GM12875 (cell line): Measurements from ENCODE around the gene ZNG1F.
"Not testable (repeated sequence)": the region's sequence is repeated elsewhere in the genome, so short reads cannot be mapped to it uniquely, and the experiment has no call there.

Experiments used
- H3K4me3 ChIP-seq: one replicate; pipeline ENCODE4 v1.5.1; 2011; ENCODE audit warnings: low read depth, low read length, control low read depth

ZNG1F gene

GRCh38 chr9:41125109-41125658 is 63.9 kb downstream of the ZNG1F start:
- not testable (repeated sequence) for H3K4me3 ChIP-seq

DNA sequence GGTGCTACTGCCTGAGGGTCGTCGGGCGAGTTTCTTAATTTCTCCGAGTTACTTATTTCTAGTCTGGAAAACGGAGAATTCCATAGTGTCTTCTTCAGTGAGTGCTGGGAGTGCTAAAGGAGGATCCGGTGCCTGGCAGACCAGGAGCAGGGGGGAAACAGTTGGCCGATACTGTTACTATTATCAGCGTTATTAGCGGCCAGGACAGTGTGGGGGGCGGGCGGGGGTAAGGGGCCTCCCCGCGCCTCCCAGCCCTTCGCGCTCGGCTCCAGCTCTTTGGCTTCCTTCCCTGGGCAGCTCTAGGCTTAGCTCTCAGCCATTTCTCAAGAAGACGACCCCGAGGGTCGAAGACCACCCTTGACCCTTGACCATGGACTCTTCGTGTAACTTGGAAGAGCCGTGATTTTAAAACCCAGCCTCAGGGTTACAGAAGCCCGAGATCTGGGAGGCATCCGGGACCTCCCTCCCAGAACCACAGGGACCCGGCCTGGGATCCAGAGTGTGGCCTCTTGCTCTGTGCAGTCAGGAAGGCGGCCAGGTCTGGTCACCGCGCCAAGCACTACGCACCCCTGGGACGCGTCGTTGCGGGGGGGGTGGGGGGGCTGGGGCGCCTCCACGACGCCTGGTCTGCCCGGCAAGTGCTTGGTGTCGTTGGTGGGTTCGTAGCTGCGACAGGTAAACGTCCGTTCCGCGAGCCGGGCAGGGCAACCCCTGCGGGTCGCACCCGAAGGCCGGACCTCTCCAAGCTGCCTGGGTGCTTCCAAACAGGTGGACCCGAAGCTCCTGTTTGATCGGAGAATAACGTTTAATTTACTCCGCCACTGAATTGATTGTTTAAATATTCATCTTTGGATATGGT is 64.6 kb downstream of the ZNG1F start:
- H3K4me3 ChIP-seq = not testable (repeated sequence)

DNA sequence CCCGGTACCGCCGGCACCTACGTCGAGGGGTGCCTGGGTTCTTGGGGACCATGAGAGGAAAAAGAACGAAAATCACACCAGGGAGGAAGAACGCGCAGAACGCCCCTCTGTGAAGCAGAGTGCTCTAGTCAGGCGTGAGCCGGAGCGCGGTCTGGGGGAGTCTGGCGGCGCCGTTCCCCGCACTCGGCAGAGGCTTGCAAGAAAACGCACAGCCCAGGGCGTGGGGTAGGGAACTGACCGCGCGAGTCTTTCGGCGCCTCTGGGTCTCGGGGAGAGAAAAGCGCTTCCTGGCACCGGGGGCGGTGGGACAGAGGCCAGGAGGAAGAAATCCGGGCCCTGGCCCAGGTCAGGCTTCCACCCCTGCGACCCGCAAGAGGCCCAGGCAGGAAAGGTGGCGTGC is 65.3 kb downstream of the ZNG1F start:
- not testable (repeated sequence) for H3K4me3 ChIP-seq

DNA sequence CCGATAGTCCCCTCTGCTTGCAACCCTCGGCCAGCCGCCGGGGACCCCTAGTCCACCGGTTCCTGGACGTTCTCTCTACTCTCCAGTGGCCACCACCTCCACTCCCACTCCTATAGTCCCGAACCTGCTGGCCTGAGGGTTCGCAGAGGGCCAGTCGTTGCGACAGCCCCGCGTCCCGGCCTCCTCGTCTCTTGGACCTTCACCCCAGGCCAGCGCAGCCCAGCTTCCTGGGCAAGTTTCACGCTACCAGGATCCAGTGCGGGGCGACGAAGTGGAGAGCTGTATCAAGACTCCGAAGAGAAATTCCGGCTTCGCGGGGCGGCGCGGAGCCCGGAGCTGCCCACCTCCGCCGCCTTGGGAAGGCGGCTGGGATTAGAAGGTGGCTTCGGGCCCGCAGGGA is 65.7 kb downstream of the ZNG1F start:
- H3K4me3 ChIP-seq = not testable (repeated sequence)

GRCh38 chr9:41120696-41121095 is 68.4 kb downstream of the ZNG1F start:
- not testable (repeated sequence) for H3K4me3 ChIP-seq

DNA sequence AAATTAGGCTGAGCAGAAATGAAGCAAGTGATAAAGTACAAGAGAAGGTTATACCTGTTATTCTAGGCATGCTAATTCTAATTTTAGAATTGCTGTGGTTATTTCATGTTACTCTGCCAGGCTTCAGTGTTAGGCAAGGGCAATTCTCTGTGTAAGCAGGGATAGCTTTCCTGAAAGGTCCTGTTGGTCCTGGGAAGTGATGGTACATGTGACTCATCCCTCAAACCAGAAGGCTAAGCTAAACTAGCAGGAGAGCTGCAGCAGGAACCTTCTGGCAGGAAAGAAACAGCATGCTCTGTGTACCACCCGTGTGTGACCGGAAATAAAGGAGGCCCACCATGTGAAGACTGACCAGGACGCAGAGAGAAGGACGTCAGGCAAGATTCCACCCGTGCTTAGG is 69.4 kb downstream of the ZNG1F start:
- H3K4me3 ChIP-seq = not testable (repeated sequence)

GRCh38 chr9:41119311-41119710 is 69.8 kb downstream of the ZNG1F start:
- H3K4me3 ChIP-seq = not testable (repeated sequence)

GRCh38 chr9:41113348-41113747 is 75.8 kb downstream of the ZNG1F start:
- not testable (repeated sequence) for H3K4me3 ChIP-seq

- H3K4me3 ChIP-seq = not testable (repeated sequence)
Measured at GRCh38 chr9:41111414-41111813, 77.7 kb downstream of the ZNG1F start.

DNA sequence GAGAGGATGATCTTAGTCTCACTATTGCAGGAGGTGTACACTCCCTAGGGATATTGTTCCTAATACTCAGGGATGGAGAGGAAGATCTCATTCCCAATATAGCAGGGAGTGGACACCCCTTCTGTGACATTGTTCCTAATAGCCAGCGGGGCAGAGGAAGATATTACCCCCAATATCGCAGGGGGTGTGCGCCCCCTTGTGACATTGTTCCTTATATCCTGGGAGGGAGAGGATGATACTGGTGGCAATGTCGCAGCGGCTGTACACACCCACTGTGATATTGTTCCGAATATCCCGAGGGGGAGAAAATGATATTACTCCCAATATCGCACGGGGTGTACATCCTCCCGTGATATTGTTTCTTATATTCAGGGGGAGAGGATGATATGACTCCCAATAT is 78.2 kb downstream of the ZNG1F start:
- H3K4me3 ChIP-seq = not testable (repeated sequence)

DNA sequence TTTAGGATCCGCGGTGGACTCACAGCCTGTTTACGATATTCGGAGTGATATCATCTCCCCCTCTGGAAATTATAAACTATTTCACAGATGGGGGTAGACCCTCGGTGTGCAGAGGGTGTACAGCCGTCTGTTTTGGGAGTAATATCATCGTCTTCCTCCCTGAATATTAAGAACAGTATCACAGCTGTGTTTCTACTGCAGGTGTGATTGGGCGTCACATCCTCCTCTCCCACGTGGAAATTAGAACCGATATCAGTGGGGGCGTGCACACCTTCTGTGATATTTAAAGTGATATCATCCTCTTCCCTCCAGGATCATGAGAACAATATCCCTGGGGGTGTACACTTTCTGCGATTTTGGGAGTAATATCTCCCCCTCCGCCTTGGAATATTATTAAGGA is 79.9 kb downstream of the ZNG1F start:
- not testable (repeated sequence) for H3K4me3 ChIP-seq

- H3K4me3 ChIP-seq = not testable (repeated sequence)
Measured at GRCh38 chr9:41108816-41109215, 80.3 kb downstream of the ZNG1F start.

DNA sequence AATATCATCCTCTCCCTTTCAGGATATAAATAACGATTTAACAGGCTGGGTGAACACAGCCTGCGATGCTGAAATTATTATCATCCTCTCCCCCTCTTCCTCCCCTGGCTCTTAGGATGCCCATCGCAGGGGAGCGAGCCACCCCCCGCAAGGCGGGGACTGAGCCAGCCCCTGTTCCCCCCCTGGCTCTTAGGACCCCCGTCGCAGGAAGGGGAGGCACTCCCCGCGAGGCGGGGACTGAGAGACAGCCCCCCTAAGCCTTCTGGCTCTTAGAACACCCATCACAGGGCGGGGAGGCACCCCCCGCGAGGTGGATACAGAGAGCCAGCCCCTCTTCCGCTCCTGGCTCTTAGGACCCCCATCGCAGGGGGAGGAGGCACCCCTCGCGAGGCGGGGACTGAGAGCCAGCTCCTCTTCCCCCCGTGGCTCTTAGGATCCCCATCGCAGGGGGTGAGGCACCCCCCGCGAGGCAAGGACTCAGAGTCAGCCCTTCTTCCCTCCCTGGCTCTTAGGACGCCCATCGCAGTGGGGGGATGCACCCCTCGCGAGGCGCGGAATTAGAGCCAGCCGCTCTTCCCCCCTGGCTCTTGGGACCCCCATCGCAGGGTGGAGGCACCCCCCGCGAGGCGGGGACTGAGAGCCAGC is 82.5 kb downstream of the ZNG1F start:
- H3K4me3 ChIP-seq = not testable (repeated sequence)

DNA sequence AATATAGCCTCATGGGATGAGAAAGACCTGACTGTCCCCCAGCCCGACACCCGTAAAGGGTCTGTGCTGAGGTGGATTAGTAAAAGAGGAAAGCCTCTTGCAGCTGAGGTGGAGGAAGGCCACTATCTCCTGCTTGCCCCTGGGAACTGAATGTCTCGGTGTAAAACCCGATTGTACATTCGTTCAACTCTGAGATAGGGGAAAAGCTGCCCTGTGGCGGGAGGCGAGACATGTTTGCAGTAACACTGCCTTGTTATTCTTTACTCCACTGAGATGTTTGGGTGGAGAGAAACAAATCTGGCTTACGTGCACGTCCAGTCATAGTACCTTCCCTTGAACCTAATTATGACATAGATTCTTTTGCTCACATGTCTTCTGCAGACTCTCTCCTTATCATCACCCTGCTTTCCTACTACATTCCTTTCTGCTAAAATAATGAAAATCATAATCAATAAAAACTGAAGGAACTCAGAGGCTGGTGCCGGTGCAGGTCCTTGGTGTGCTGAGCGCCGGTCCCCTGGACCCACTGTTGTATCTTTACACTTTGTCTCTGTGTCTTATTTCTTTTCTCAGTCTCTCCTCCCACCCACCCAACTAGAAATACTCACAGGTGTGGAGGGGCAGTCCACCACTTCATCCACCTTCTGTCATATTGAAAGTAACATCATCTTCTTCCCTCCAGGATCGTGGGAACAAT is 83.4 kb downstream of the ZNG1F start:
- not testable (repeated sequence) for H3K4me3 ChIP-seq

GRCh38 chr9:41104542-41104941 is 84.6 kb downstream of the ZNG1F start:
- not testable (repeated sequence) for H3K4me3 ChIP-seq

GRCh38 chr9:41100508-41100907 is 88.6 kb downstream of the ZNG1F start:
- not testable (repeated sequence) for H3K4me3 ChIP-seq

DNA sequence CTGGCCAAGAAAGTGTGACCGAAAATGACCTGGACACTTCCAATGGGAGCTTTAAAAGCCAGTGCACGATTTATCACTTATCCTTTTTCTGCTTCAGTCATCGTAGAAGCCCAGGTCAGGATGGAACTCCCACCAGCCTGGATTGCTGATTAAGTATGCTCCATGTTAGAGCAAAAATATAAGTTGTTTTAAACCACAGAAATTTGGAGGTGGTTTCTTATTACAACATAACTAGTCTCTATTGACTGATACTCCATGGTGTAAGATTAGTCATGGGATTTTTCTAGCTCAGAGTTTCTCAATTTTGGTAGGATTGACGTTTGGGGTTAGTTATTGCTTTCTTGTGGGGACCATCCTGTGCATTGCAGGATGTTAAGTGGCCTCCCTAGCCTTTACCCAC is 90.4 kb downstream of the ZNG1F start:
- not testable (repeated sequence) for H3K4me3 ChIP-seq

DNA sequence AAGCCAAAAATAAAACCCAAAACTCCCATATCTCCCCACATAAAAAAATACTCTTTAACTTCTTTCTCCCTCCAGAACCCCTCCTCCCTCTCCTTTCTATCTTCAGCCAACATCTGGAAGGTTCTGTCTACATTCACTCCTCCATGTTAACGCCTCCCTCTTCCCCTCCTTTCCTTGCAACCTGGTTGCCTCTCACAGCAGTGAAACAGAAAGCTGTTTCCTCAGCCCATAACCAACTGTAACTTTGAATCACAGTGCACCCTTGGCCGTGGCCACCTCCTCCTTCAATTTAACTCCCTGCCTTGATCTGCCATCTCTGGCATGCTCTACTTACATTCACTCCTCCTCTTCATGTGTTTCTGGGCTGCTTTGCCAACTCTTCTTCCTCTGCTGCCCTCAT is 94.1 kb downstream of the ZNG1F start:
- H3K4me3 ChIP-seq = not testable (repeated sequence)

- H3K4me3 ChIP-seq = not testable (repeated sequence)
Measured at GRCh38 chr9:41094010-41094773, 94.9 kb downstream of the ZNG1F start.

GRCh38 chr9:41090922-41091321 is 98.2 kb downstream of the ZNG1F start:
- H3K4me3 ChIP-seq = not testable (repeated sequence)

DNA sequence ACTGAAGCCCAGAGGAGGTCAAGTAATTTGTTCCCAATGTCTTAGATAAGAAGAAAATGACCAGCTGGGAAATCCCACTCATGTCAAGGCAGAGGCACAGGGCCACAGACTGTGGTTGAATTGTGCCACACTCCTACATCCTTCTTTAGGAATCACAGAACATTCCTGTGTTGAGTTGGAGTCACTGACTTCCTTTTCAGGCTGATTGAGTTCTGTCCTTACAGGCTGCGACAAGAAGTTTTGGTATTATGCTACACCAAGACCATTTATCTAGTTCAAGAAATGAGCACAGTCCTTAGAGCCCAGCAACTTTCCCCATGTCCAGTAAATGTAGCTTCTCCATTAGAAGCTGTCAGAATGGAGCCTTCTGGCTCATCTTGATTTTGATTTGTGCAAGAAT is 98.7 kb downstream of the ZNG1F start:
- H3K4me3 ChIP-seq = not testable (repeated sequence)
